Measurements from ENCODE around the gene KNL1.
A peak's percentile ranks its signal among the peaks of the same experiment; 100 is the strongest.
"Not testable (repeated sequence)": the region's sequence is repeated elsewhere in the genome, so short reads cannot be mapped to it uniquely, and the experiment has no call there.

KNL1 gene

DNA sequence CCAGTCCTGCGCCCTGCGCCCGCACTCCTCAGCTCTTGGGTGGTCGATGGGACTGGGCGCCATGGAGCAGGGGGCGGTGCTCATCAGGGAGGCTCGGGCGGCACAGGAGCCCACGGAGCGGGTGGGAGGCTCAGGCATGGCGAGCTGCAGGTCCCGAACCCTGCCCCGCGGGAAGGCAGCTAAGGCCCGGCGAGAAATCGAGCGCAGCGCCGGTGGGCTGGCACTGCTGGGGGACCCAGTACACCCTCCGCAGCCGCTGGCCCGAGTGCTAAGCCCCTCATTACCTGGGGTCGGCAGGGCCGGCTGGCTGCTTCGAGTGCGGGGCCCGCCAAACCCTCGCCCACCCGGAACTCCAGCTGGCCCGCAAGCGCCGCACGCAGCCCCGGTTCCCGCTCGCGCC lies 82.9 kb downstream of the KNL1 start:
- DNase-seq (ENCODE audit: low read depth in 2 of 2) = not testable (repeated sequence)

DNA sequence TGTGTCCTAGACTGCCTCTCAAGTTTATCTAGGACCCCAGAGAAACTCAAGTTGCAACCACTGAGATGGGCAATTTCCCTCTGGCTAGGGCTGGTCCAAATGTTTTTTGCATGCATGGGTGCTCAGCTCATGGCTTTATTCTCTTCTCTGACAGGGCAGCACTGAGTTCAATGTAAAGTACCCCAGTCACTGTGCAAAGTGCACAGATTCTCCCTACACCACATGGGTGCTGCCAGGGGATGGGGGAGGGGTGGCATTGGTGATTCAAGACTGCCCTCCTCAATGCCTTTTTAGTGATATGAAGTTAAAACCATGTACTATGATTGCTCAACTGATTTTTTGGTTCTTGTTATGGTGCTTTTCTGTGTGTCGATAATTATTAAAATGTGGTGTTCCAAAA lies 86.1 kb downstream of the KNL1 start:
- no peak for DNase-seq (ENCODE audit: low read depth in 2 of 2)

DNA sequence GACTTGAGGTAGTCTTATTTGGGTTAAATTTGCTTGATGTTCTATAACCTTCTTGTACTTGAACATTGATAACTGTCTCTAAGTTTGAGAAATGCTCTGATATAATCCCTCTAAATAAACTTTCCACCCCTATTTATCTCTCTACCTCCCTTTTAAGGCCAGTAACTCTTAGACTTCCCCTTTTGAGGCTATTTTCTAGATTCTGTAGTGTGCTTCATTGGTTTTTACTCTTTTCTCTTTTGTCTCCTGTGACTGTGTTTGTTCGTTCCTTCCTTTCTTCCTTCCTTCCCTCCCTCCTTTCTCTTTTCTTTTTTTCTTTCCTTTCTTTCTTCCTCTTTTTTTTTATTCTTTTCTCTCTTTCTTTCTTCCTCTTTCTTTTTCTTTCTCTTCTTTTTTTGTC lies 86.9 kb downstream of the KNL1 start:
- DNase-seq (ENCODE audit: low read depth in 2 of 2) = not testable (repeated sequence)

DNA sequence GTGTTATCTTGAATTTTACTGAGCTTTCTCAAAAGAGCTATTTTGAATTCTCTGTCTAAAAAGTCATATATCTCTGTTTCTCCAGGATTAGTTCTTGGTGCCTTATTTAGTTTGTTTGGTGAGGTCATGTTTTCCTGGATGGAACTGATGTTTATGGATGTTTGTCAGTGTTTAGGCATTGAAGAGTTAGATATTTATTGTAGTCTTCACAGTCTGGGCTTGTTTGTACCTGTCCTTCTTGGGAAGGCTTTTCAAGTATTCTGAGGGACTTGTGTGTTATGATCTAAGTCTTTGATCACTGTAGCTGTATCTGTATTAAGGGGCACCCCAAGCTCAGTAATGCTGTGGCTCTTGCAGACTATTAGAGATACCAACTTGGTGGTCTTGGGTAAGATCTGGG lies 90.3 kb downstream of the KNL1 start:
- DNase-seq (ENCODE audit: low read depth in 2 of 2) = no peak

DNA sequence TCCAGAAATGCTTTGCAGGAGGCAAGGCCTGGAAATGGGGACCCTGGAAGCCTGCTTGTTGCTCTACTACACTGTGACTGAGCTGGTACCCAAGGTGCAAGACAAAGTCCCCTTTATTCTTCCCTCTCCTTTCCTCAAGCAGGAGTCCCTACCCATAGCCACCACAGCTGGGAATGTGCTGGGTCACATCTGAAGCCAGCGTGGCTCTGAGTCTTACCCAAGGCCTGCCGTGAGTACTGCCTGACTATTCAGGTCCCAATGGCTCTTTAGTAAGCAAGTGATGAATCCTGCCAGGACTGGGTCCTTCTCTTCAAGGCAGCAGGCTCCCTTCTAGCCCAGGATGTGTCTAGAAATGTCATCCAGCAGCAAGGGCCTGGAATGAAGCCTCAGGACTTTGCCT lies 91.3 kb downstream of the KNL1 start:
- no peak for DNase-seq (ENCODE audit: low read depth in 2 of 2)

DNA sequence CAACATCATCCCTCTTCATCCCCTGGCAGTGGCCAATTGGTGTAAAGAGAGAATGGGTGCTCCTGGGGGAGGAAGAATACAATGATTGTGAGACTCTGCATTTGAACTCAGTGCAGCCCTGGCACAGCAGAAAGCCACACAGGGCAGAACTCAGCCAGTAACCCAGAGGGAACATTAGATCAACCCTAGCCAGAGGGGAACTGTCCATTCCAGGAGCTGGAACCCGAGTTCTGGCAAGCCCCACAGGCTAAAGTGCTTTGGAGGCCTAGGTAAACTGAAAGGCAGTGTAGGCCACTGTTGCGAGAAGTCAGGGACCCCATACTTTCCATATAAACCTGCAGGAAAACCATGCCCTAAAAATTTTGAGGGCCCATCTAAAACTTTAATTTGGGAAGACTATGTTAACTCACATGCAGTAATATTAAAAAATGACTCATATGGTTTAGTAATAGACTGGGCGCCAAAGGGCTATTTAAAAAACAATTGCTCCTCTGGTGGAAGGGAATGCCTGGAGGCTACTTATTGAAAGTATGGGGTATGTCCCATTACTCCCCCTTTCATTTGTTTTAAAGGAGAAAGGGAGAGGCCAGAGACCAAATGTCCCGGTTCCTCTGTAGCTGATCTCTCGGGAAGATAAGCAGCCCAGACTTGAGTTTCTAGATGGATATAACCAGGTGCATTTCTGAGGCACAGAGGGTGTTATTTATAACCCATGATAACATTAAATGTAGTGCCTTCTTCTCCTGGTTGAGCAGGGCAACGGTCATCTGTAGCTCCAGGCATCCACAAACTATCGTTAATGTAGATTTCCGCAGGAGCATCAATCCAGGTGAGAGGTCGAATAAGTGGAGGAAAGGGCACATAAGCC lies 95.1 kb downstream of the KNL1 start:
- DNase-seq (ENCODE audit: low read depth in 2 of 2) = no peak

DNA sequence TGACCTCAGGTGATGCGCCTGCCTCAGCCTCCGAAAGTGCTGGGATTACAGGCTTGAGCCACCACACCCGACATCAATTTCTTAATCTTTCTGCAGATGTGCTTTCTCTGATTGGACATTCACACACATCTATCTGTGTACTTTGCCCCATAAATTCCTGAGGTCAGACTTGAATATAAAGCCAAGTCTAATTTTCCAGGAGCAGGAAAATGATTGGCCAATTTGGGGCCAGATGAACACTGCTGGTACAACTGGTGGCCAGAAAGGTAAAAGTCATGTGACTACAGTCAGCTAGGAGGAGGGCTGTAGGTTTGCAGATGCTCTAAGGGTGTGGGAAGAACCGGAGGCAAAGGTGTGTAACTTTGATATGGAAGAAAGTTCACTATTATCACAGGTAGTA lies 97.7 kb downstream of the KNL1 start:
- no peak for DNase-seq (ENCODE audit: low read depth in 2 of 2)

DNA sequence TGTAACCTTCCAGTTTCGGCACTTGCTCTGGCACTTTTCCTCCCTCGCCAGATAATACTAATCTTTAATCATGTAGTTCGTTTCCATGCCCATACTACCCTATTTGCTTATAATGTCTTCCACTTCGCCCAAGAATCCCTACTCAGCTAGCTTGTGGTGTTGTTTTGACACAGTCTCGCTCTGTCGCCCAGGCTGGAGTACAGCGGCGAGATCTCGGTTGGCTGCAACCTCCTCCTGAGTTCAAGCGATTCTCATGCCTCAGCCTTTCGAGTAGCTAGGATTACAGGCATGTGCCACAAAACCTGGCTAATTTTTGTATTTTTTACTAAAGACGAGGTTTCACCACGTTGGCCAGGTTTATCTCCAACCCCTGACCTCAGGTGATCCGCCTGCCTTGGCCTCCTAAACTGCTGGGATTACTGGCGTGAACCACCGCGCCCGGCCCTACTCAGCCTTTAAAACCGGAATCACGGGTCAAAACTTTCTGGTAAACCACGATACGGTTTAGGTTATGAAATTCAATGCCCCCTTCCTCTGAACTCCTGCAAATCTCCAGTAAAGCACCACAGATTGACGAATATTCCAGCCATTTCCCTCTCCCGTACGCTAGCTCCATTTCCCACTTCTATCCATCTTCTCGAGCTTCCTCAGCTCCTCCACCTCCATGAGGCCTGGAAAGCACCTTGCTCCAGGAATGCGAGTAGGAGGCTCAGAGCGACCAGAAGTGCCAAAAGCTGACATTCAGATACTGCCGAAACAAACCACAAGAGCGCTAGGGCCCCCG lies 100.0 kb downstream of the KNL1 start:
- DNase-seq (ENCODE audit: low read depth in 2 of 2) = no peak

DNA sequence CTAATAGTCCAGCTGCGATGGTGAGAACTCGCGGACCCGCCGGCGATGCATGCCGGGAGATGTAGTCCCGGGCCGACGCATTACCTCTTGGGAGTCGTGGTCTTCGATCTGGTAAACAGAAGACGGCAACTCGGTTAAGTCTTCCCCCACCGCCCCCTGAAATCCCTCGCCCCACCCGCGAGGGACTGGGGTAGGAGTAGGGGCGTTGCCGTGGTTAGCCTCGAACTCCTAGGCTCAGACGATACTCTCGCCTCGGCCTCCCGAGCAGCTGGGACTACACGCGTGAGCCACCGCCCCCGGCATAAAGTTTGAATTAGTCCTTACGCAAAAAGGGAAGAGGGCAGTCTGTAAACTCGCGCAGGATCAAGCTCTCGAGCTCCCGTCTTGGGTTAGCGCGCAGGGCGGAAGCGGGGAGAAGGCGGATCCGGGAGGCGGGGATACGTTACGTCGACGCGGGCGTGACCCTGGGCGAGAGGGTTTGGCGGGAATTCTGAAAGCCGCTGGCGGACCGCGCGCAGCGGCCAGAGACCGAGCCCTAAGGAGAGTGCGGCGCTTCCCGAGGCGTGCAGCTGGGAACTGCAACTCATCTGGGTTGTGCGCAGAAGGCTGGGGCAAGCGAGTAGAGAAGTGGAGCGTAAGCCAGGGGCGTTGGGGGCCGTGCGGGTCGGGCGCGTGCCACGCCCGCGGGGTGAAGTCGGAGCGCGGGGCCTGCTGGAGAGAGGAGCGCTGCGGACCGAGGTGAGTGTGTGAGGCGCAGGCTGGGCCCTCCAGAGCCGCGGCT lies 100.8 kb downstream of the KNL1 start, which contains the start of gene RAD51:
RAD51 (plus strand) TSS at position 487 of the 781 bp plus-strand sequence. CDS start 3,585 bp downstream, outside the sequence.
- DNase-seq (ENCODE audit: low read depth in 2 of 2) = peak; percentile 86 to 87

DNA sequence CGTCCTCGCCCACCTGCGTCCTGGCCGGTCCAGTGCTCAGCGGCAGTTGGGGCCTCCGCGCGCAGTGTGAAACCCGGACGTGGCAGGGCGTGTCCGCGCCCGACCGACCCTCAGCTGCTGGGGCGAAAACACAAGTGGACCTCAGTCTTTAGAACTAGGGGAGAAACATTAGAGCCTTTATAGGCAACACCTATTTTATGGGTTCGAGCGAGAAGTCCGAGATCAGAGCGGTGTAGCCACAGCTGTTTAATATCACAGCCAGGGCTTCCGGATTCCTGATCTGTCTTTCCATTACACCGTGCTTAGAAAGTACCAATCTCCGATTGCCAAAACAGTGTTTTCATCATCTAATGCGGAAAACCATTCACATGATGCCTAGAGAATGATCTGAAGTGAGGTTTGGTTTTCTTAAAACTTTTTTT lies 101.4 kb downstream of the KNL1 start:
- DNase-seq (ENCODE audit: low read depth in 2 of 2) = no peak

DNA sequence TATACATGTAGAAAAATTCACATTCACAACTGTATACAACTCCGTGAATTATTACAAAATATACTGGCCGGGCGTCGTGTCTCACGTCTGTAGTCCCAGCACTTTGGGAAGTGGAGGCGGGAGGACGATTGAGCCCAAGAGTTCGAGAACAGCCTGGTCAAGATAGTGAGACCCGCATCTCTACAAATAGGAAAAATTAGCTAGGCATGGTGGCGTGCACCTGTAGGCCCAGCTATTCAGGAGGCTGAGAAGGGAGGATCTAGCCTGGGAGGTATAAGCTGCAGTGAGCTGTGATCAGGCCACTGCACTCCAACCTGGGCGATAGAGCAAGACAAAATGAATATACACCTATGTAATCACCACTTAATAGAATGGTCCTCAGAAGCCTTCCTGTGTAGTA lies 102.2 kb downstream of the KNL1 start:
- DNase-seq (ENCODE audit: low read depth in 2 of 2) = no peak

DNA sequence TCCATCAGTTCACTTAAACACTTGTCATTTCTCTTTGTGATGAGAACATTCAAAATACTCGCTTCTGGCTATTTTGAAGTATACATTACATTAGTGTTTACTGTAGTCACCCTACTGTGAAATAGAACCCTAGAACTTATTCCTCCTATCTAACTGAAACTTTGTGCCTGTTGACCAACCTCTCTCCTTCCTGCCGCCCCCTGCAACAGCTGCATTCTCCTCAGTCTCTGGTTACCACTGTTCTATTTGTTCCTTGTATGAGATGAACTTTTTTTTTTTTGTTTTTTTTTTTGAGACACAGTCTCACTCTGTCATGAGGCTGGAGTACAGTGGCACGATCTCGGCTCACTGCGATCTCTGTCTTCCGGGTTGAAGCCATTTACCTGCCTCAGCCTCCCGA lies 103.9 kb downstream of the KNL1 start:
- DNase-seq (ENCODE audit: low read depth in 2 of 2) = no peak

DNA sequence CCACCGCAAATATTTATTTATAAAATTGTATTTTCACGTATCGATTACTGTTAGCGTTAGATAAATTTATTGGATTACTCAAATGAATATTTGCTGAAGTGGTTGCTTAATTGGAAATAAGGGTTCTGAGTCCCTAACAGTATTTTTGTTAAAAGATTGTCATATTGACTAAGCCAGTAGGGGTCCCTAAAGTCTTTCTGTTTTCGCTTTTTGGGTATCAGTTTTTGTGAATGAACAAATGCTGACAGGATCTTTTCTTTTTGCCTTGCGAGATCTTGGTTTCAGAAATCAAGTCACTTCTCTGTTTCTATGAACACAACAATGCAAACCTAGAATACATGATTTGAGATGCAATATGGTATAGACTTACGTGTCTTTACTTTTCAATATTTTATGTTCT lies 108.0 kb downstream of the KNL1 start:
- no peak for DNase-seq (ENCODE audit: low read depth in 2 of 2)

DNA sequence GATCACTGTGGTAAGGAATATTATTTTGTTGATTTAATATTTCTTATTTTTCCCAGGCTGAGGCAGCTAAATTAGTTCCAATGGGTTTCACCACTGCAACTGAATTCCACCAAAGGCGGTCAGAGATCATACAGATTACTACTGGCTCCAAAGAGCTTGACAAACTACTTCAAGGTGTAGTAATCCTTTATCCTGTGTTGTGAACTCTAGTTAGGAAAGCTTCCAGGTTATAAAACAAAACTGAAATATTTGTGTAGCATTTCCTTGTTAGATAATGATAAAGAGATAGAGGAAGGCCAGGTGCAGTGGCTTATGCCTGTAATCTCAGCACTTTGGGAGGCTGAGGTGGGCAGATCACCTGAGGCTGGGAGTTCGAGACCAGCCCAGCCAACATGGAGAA lies 112.1 kb downstream of the KNL1 start:
- no peak for DNase-seq (ENCODE audit: low read depth in 2 of 2)
